T-helper 2 cell (primary cell): ENCODE data around the gene PLEKHA6.

Experiments used
- DNase-seq, 5 experiments: peaks; one replicate each; pipeline versions ENCODE4 v3.0.0 to v3.0.0-alpha.2; 2012 to 2022

PLEKHA6 gene

GRCh38 chr1:204280099-204280961 is 79.4 kb downstream of the PLEKHA6 start:
- no peak for DNase-seq

- DNase-seq, result no peak
Observed at GRCh38 chr1:204278958-204279357, 80.8 kb downstream of the PLEKHA6 start.

DNA sequence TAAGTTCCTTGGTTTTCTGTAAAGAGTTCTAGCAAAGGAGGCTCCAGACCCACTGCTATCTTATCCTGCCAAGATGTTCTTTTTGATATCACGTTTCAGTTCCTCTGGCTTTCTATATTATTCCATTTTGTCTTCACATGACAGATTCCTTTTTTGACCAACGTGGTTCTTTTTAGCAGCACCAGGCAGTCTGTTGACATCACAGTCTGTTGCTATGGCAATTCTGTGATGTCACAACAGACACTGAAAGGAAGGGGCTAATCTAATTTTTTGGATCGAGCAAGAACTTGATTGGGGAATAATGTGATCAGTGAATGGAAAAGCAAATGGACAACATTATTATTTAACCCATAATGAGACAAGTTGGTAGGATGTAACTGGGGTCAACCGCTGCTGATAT is 81.5 kb downstream of the PLEKHA6 start:
- no peak for DNase-seq

- DNase-seq, result no peak
Observed at GRCh38 chr1:204277563-204278219, 82.0 kb downstream of the PLEKHA6 start.

- DNase-seq, result no peak
Observed at GRCh38 chr1:204275695-204276370, 83.9 kb downstream of the PLEKHA6 start.

GRCh38 chr1:204274446-204274845 is 85.3 kb downstream of the PLEKHA6 start:
- no peak for DNase-seq

GRCh38 chr1:204272505-204272904 is 87.2 kb downstream of the PLEKHA6 start:
- no peak for DNase-seq

- DNase-seq, result no peak
Observed at GRCh38 chr1:204271970-204272369, 87.8 kb downstream of the PLEKHA6 start.

DNA sequence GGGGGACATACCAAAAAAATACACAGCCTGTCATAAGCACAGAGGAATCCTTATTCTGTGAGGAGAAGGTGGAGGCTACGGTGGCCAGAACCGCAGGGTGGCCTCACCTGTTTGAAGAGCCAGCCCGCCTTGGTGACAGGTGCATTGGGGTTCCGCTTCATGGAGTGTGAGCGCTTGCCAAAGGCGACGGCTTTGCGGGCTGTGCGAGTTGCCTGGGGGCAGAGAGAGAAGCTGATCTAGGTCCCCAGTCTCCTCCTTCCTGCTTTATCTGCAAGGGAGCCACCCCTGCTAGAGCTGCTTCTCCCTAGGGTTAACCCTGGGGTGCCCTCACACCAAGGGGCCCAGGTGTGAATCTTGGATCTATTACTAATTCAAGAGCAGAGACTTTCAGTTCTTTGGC is 91.6 kb downstream of the PLEKHA6 start:
- no peak for DNase-seq

DNA sequence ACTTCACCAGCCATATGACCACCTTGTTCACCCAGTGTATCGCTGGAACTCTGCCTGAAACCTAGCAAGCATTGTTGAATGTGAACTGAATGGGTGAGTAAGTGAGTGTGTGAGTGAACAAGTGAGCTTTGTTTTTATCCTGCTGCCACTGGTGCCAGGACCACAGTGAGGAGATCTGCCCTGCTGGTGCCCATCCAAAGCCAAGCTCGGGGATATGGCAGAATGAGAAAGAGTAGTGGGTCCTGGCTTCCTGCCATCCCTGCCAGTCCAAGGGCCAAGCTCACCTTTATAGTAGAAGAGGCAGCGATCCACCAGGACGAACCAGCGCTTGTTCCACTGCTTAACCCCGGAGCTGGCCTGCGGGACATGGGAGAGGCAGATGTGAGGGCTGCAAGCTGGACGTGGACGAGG is 92.5 kb downstream of the PLEKHA6 start:
- no peak for DNase-seq

DNA sequence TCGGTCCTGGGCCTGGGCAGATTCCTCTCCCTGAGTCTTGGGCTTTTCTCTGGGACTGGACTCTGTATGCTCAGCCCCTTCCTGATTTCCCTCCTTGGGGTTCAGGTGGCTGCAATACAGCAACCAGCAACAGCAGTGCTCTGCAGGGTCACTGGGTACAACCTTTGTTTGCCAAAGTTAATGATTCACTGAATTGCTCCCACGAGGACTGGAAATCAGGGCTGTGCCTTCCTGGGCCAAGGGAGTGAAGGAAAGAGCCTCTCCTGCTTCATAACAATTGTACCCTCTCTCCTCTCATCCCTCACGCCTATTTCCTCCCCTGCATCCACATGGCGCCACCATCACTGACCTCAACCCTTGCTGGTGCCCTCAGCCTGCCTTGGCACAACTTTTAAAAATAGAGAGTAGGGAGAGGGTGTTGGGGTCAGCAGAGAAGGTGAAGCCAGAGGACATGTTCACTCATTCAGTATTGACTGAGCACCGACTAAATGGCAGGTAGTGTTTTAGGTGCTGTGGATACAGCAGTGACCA is 93.2 kb downstream of the PLEKHA6 start:
- DNase-seq, result no peak

DNA sequence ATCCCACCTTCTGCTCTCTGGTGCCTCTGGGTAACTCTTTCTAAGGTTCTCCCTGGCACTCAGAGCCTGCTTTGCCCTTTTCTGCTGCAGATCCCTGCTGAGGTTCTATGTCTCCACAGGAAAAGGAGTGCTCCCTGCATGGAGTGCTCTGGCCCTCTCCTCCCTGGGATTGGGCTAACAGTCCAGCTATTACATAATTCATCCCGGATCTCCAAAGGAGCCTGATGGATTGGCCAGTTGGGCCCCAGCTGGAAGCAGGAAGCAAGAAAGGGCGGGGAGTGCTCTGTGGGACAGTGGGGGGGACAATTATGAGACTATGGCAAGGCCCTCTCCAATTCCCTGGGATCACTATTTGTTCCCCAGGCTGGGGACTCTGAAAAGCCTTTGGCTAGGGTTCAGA is 94.1 kb downstream of the PLEKHA6 start:
- DNase-seq, result no peak

DNA sequence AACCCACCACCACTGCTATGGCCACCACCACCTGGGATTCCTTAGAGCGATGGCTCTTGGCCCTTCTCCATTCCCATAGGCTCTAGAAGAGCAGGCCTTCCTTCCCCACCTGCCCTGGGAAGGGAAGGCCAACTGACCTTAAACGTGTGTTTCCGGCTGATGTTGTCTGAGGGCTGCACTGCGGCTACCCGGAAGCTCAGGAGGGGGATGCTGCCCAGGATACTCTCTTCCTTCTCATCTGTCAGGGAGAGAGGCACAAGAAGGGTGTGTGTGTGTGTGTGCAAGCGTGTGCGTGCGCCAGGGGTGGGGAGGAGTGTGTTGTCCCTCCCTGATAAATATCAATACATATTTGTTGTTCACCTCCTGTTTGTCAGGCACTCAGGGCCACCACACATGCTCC is 94.9 kb downstream of the PLEKHA6 start:
- no peak for DNase-seq

- no peak for DNase-seq
Observed at GRCh38 chr1:204263254-204263910, 96.3 kb downstream of the PLEKHA6 start.

DNA sequence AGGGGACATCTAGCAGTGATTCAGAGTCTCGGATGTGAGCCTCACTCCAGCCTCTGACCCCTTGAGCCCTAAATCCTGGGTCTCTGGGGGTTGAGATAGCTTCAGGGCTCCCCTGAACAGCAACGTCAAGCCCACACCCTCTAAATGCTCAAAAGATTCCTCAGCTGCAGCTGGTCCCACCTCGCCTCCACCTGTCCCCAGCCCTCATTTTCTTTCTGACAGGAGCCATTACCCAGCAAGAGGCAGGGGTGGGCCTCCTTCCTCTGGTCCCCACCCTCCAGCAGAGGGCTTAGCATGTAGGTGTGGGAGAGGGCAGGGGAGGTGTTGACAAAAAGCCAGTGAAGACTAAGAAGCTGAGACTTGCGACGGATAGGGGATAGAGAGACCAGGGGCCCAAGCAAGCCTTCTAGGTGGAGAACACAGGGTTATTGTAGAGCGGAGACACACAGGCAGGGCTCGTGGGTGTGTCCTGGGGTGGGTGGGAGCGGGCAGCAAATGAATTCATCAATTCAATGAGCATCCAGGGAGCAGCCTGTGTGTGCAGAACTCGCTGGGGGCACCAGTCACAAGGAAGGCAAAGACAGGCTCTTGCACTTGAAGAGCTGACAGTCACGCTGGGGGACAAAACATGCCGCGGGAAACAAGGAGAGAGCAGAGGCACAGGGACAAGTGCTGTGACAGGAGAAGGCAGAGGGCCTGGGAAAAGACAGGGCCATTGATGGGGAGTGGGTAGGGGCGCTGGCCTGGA is 97.0 kb downstream of the PLEKHA6 start:
- no peak for DNase-seq

DNA sequence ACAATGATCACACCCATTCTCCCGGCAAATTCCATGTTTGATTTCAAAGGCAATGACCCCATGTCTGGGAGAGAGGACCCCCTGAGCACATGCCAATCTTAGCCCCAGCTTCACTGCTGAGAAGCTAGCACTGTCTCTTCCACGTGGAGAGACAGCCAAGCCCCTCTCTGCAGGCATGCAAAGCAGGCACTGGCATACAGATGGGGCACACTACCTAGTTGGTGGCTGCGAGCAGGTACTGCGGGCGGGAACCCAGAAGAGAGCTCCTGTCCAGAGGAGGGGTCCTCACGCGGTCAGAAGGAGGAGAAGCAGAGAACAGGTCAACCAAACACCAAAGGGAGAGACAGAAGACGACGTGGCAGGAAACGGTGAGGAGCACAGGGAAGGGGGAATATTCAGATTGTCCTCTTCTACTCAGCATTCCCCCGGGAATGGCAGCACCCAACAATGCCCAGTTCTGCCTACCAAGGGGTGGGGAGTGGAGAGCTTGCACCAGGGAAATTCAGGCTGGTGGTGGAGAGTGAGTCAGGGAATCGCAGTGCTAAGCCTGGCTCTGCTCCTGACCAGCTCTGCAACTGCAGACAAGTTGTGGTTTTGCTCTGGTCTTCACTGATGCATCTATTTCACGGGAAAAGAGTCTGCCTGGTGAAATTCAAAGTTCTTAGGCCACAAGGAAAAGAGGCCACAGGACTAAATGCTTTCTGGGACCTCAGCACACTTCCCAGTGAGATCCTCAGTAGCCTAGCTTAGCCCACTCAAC is 97.8 kb downstream of the PLEKHA6 start:
- DNase-seq, result no peak

- no peak for DNase-seq
Observed at GRCh38 chr1:204261266-204261665, 98.5 kb downstream of the PLEKHA6 start.

GRCh38 chr1:204260601-204261197 is 99.0 kb downstream of the PLEKHA6 start:
- no peak for DNase-seq

GRCh38 chr1:204259782-204260181 is 99.9 kb downstream of the PLEKHA6 start:
- no peak for DNase-seq

DNA sequence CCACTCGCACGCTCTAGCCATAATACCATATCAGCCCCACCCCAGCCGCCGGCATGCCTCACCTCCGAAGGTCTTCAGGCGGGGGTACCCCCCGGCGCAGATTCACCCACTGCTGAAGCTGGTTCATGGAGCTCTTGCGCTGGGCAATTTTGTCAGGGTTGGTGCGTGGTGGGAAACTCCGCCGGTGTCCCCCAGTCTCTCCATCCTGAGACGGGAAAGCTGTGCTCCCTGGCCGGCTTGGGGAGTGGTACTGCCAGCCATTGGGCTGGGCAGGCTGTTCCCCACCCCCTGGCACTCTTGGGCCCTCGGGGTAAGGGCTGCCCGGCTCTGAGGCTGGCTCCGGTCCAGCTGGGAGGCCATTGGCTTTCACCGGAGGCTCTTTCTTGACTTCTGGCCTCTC is 100.5 kb downstream of the PLEKHA6 start:
- DNase-seq, result no peak
